ENCODE data around the gene PTPRE.

The PTPRE gene

DNA sequence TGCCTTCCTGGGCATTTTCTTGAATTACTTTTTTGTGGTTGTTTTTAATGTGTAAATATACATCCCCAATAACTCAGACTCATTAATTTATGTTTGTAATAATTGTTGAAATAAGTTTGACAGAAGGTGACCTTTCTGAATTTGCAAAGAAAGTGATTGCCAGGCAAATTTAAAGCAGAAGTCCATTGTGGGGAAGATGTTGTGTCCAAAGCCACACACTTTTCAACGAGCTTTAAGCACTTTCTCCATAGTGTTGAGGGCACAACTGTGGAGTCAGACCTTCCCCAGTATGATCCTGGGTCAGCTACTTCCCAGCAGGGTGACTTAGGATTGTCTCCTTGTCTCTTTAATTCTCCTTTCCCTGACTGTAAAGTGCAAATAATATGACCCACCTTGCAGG, 52.5 kb downstream of the PTPRE start:
- FAIRE-seq: no peak

- no peak for FAIRE-seq
Observed at GRCh38 chr10:127961071-127961470, 54.2 kb downstream of the PTPRE start.

DNA sequence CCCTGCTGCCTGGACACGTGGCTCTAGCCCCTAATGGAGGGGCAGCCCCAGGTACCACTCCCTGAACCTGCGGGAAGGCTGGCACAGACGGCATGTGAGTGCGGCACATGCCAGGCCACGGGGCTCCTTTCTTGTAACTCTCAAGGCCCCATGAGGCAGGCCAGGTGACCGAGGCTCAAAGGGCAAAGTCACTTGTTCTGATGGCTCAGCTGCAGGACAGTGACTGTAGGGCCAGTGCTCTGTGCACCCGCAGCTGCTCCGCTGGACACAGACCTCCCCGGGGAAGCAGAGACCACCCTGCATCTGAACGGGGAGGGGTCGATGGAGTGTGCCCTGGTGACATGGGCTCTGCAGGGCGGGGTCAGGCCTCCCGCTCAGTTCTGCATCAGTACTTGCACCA, 55.3 kb downstream of the PTPRE start:
- FAIRE-seq: no peak

DNA sequence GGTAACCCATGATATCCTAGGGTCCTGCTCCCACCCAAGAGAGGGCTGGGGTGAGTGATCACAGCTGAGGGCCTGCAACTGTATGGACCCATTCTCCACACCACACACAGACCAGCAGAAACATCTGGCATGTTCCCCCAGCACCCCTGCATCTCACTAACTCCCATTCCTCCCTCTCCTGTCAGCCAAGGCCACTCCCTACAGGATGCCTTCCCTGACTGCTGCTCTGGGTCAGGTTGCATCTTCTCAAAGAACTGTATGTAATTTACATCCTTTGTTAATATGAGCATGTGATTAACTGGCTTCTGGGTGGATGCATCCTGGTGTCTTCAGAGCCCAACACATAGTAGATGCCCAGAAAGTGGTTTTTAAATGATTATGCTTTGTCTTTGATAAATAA, 56.2 kb downstream of the PTPRE start:
- no peak for FAIRE-seq

DNA sequence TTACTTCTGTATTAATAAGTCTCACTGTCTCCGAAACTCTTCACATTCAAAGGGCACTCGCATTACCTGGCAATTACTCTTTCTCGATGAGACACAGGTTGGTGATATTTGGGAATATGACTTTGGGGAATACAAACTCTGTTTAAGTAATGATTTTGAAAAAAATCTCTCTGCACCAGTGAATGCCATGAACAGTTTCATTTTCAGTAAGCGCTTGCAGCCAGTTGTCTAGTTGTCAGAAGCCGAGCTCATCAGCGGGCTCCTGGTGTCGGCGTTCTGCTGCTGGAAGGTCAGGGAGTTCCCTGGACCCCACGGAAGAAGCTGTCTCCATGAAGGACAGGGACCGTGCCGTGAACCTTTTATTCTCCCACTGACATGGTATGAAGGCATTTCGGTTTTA, 57.7 kb downstream of the PTPRE start:
- no peak for FAIRE-seq

DNA sequence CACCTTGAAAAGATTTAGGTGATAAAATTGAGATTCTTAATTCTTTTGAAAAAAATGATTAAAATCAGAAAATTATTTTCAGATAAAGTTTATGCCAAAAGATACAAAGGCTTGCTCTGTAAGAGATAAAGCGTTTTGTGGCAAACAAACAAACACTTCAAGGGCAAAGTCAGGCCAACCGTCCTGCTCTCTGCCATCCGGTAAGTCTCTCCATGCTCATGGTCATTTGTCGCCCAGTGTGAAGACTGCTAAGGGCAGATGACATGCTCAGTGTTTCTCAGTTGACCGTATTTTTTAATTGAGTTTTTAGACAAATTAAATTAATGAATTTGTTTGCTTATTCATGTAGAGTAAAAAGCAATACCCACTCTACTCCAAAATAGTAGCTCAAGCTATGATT, 60.0 kb downstream of the PTPRE start:
- no peak for FAIRE-seq

GRCh38 chr10:127968027-127968441, 61.1 kb downstream of the PTPRE start:
- no peak for FAIRE-seq

GRCh38 chr10:127968659-127969058, 61.8 kb downstream of the PTPRE start:
- no peak for FAIRE-seq

GRCh38 chr10:127971101-127971946, 64.4 kb downstream of the PTPRE start:
- no peak for FAIRE-seq

DNA sequence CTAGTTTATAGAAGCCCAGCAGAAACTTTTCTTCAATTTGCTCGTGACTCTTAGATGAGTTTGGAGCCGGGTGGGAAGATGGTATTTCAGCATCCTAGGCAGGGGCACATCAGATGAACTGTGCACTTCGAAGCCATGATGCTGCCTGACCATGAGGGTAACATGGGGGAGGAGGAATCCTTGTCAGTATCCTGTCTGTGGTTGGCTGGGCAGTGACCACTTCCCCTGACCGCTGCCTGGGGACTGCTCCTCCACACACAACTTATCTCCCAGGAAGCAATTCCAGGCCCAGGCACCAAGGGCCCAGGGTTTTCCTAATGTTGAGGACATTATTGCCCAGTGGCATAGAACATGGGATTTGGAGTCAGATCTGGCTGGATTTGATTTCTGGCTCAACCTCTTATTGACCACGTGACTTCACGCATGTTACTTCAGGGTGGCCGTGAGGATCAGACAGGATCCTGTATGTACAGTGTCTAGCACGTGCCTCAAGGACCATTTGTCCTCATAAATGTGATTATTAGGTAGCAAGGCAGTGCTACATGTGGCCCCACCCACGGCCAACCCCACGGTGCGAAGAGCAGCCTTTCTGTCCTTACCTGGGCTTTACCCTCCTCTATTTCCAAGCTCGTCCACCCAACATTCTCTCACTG, 65.2 kb downstream of the PTPRE start:
- no peak for FAIRE-seq

DNA sequence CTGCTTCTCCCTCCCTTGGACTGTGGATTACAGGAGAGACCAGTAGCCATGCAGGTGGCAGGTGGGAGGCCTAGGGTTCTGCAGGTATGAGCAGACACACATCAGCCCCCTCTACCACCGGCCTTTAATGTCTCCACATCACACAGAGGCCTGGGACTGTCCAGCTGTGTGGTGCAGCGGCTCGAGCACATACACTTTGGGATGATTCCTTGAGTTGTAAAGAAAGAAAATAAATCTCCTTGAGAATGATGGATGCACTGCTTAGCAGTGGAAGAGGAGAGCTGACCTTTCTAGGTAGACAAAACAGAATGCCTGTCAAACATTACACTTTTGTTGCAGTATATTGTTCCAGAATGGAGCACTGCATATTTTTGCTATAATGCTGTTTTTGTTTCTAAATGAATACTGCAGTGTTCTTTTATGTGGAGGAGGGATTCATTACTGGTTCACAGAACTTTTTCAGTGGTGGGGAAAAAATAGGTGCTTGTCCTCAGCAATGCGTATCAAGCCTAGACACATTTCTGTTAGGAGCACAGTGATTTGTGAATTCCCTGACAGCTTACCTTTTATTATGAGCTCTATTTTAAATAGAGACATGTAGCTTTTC, 66.0 kb downstream of the PTPRE start:
- FAIRE-seq: no peak

GRCh38 chr10:127973791-127974311, 66.9 kb downstream of the PTPRE start:
- FAIRE-seq: no peak

DNA sequence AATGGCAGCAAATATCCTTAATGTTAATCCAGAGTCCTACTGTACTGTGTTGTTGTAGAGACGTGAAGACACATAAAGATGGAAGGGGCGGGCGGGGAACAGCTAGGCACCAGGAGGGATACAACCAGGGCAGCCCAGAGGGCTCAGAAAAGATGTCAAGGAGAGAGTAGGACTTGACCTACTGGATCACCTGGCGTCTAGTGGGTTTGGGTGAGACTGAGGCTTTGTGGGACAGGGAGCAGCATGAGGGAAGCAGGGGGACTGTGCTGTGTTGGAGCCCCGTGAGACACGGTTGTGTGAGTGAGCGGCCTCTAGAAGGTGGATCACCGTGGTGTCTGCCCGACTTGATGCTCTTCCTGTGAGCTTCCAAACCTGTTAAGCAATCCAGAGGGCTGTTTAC, 68.0 kb downstream of the PTPRE start:
- no peak for FAIRE-seq

- no peak for FAIRE-seq
Observed at GRCh38 chr10:127976286-127976685, 69.4 kb downstream of the PTPRE start.

DNA sequence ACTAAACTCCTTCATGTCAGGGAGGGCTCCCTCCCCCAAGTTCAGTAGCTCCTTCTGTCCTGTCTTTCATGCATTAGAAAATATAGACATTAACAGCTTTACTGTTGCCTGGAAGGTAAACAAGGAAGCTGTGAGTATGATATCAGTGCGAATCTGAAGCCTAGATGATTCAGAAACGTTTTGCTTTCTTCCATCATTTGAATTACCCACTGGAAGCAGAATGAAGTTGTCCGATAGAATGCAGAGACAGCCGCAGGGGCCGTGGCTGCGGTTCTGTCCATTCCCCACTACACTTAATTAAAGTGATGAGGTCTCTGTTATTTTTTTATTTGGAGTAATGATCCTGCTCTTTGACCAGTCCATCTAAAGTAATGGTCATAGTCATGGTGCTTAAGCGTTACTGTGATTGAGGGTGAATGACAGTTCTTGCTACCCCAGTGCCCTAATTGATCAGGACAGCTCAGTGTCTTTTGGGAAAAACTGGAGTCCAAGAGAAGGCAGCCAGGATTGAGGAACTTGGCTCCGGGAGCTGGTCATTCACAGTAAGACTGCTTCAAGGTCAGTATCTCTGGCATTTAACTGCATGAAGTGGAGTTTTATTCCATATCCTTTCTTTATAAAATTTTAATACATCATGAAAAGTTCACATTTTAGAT, 69.9 kb downstream of the PTPRE start:
- FAIRE-seq: no peak

DNA sequence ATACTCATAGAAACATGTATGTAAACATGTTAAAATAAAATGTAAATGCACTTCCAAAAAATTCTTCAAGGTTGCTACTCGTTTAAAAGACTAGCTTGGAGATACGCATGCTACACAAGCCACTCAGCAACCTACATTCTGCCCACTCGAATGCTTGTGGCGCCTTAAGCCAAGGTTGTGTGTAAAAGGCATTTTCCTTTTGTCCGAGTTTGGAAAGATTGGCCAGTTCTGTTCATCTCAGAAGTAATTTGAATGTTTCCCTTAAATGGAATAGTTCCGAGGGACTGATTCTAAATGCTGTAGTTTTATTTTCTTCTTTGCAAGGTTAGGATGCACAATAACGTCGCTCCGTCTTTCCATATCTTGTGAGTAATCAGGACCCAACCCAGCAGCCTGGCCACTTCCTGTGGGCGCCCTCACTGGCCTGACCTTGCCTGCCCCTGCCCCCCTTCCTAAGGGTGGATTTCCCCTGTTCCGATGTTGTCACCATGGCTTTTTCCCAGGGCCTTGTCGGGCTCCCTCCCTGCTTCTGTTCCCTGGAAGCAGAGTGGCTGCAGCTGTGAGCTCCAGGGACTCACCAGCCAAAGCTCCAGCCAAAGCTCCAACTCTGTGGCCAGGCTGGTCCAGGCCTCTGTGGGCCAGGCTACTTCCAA, 70.6 kb downstream of the PTPRE start:
- FAIRE-seq: no peak

- no peak for FAIRE-seq
Observed at GRCh38 chr10:127978481-127978880, 71.6 kb downstream of the PTPRE start.

DNA sequence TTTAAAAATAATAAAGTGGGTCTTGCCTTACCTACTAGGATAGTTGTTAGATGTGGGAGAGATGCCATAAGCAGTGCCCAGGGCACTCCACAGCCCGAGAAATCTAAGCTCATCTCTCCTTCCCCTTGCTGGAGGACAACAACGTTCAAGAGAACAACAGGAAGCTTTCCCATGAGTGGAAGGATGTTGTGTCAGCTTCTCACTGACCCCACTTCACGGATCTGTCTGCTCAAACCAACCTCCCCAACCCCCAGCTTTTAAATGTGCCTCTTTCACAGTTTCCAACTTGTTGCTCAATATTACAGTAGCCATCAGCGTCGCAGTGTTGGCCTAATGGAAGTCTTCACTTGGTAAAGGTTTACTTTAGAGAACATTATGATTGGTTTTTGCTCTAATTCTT, 72.1 kb downstream of the PTPRE start:
- FAIRE-seq: no peak

DNA sequence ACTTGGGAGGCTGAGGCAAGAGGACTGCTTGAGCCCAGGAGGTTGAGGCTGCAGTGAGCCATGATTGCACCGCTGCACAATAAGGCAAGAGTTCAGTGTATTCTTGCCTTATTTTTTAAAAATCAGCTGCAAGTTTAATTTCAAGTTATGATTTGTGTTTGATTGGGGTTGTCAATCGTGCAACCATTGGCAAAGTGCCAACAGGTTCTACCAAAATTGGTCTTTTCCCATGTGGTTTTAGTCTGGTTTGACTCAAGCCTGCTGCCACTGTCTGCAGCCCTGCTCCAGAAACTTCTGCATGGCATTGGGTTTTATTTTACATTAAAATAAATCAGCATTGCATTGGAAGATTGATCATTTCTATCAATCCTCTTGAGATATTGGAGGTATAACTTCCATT, 72.7 kb downstream of the PTPRE start:
- no peak for FAIRE-seq

DNA sequence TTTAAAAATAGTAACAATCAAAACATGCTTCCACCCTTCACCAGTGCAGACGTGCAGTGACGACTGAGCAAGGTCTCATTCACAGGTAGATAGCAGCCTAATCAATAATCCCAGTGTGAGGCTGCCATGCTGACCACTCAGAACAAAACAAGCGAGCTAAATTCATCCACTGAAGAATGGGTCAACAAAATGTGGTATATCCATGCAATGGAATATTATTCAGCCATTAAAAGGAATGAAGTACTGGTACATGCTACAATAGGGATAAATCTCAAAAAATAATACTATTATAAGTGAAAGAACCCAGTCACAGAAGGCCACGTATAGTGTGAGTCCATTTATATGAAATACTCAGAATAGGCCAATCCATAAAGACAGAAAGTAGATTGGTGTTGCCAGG, 74.0 kb downstream of the PTPRE start:
- FAIRE-seq: no peak

GRCh38 chr10:127982601-127983000, 75.7 kb downstream of the PTPRE start:
- no peak for FAIRE-seq

DNA sequence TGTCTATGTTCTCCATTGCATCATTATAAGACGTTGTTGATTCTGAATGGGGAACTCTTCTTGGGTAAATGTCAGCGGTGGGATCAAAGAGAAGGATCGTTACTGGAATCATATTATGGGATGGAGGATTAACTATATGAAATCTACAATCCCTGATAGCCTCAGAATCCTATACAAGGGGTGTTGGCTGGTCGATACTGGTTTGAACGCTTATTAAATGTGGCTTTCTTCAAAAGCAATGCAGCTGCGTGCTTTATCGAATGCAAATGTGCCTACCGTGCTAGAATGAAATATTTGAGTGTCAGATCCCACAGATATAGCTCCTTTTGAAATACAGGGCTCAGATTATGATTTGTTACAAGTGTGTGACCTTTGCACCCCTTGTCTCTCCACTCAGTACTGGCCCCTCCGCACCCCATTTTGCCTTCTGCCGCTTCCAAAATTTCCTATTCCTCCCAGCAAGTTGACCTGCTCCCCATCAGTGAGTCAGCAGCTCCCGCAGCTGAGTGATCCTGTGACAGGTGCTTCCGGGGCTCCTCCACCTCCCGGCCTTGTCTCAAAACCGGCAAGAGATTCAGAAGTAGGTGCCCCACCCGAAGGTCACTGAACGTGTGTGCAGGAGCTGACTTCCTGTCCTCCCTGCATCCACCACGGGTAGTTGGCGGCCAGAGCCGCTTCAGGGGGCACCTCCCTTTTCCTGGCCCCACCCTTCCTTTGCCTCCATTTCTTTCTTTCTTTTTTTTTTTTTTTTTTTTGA, 76.6 kb downstream of the PTPRE start:
- FAIRE-seq: no peak
